KMS-11 (cell line): ENCODE measurements around the gene KCNAB1.

Source experiments
- H2AFZ ChIP-seq: fragments of 200-600 bp; sonication (generic); 2 replicates; pipeline ENCODE4 v1.6.1; 2016; ENCODE audit warnings: antibody characterized with exemption, mixed run types, low read depth
- H3K27ac ChIP-seq: fragments of 200-600 bp; sonication (generic); 2 replicates; pipeline ENCODE4 v1.6.1; 2016; ENCODE audit warnings: mild to moderate bottlenecking, mixed run types
- H3K27me3 ChIP-seq: fragments of 200-600 bp; sonication (generic); 2 replicates; pipeline ENCODE4 v1.6.1; 2017; ENCODE audit warnings: mild to moderate bottlenecking, low read depth, mixed run types, moderate library complexity; ENCODE audit not compliant: insufficient read depth
- H3K36me3 ChIP-seq: fragments of 200-600 bp; sonication (generic); 2 replicates; pipeline ENCODE4 v1.6.1; 2017; ENCODE audit warnings: mild to moderate bottlenecking, mixed run types; ENCODE audit not compliant: insufficient read depth
- H3K4me1 ChIP-seq: fragments of 200-600 bp; sonication (generic); 2 replicates; pipeline ENCODE4 v1.6.1; 2016; ENCODE audit warnings: mild to moderate bottlenecking, low read depth, mixed run types; ENCODE audit not compliant: poor library complexity, severe bottlenecking
- H3K4me2 ChIP-seq: fragments of 200-600 bp; sonication (generic); 2 replicates; pipeline ENCODE4 v1.7.0; 2016; ENCODE audit warnings: mild to moderate bottlenecking, mixed run types
- H3K4me3 ChIP-seq: fragments of 200-600 bp; sonication (generic); IDR thresholded peaks from 2 replicates; pipeline ENCODE4 v1.6.1; 2017; ENCODE audit warnings: low read depth, low read length, mixed read lengths; ENCODE audit not compliant: insufficient read depth
- H3K79me2 ChIP-seq: fragments of 200-600 bp; sonication (generic); 2 replicates; pipeline ENCODE4 v1.6.1; 2016; ENCODE audit warnings: low read depth, mixed run types; ENCODE audit not compliant: insufficient read depth
- H3K9ac ChIP-seq: fragments of 200-600 bp; sonication (generic); 2 replicates; pipeline ENCODE4 v1.6.1; 2016; ENCODE audit warnings: mild to moderate bottlenecking, mixed run types
- H4K20me1 ChIP-seq: fragments of 200-600 bp; sonication (generic); 2 replicates; pipeline ENCODE4 v1.6.1; 2016; ENCODE audit warnings: mild to moderate bottlenecking, mixed run types; ENCODE audit not compliant: insufficient read depth
- TF ChIP-seq, protein P1 (sequence below): fragments of 200-600 bp; sonication (generic); conservative IDR thresholded peaks from 2 replicates; pipeline ENCODE4 v1.6.1; 2017; ENCODE audit warnings: low read depth, mild to moderate bottlenecking, antibody characterized with exemption, low read length, moderate library complexity, mixed read lengths

The KCNAB1 gene

DNA sequence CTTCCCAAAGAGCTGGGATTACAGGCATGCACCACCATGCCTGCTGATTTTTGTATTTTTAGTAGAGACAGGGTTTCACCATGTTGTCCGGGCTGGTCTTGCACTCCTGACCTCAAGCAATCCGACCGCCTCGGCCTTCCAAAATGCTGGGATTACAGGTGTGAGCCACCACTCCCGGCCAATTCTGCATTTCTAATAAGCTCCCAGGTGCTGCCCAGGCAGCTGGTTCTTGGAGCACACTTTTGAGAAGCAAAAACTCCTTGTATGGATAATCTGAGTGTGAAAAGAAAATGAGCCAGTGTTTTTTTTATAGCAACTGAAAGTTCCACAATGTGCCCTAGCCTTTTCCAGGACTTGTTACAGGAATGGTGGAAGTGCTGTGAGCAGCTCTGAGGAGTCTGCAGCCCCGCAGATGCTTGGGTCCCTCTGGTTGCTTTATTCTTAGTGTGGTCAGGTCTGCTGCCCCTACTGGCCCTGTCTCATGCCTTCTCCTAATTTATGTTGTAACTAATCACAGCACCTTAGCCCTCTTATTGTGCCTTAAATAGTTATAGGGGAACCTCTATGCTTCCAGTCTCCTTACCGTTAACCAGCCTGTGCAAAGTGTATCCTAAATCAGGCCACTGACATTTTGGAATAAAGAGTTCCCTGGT, 13.5 kb upstream of the KCNAB1 start:
- no peaks in the 10 kb centered on the region for H3K27me3 ChIP-seq
- no peak overlapping the region for H3K4me3 ChIP-seq
- TF ChIP-seq, protein P1, sequence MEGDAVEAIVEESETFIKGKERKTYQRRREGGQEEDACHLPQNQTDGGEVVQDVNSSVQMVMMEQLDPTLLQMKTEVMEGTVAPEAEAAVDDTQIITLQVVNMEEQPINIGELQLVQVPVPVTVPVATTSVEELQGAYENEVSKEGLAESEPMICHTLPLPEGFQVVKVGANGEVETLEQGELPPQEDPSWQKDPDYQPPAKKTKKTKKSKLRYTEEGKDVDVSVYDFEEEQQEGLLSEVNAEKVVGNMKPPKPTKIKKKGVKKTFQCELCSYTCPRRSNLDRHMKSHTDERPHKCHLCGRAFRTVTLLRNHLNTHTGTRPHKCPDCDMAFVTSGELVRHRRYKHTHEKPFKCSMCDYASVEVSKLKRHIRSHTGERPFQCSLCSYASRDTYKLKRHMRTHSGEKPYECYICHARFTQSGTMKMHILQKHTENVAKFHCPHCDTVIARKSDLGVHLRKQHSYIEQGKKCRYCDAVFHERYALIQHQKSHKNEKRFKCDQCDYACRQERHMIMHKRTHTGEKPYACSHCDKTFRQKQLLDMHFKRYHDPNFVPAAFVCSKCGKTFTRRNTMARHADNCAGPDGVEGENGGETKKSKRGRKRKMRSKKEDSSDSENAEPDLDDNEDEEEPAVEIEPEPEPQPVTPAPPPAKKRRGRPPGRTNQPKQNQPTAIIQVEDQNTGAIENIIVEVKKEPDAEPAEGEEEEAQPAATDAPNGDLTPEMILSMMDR: no peak

DNA sequence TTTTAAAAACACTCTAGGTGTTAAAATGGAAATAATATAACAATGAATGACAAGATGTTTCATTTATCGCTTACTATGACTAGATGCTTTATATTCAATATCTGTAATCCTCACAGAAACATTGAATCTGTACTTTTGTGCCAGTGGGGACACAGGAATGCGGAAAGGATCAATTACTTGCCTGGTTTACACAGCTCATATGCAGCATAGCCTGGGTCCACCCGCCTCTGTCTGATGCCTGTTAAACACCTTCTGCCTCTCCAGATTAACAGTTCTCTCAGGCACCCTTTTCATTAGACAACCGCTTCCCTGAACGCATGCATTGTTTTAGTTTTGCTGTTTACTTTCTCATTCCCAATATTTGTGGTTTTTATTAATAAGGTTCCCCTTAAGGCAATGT, 12.9 kb upstream of the KCNAB1 start:
- Histone ChIP-seq H3K4me2 (no peak overlapping the region), H3K4me1 (no peaks in the 10 kb centered on the region), H2AFZ (no peak overlapping the region), H3K36me3 (no peaks in the 10 kb centered on the region), H3K4me3 (no peak overlapping the region), H3K9ac (no peak overlapping the region), H3K27me3 (no peaks in the 10 kb centered on the region), H4K20me1 (no peaks in the 10 kb centered on the region), H3K27ac (no peak overlapping the region), H3K79me2 (no peaks in the 10 kb centered on the region)
- TF ChIP-seq, protein P1: no peak

More for the DNA sequence above, 13.5 kb upstream of the KCNAB1 start:
- Histone ChIP-seq H2AFZ (no peak overlapping the region), H3K36me3 (no peaks in the 10 kb centered on the region), H4K20me1 (no peaks in the 10 kb centered on the region), H3K9ac (no peak overlapping the region), H3K79me2 (no peaks in the 10 kb centered on the region), H3K4me1 (no peaks in the 10 kb centered on the region), H3K4me2 (no peak overlapping the region), H3K27ac (no peak overlapping the region)

DNA sequence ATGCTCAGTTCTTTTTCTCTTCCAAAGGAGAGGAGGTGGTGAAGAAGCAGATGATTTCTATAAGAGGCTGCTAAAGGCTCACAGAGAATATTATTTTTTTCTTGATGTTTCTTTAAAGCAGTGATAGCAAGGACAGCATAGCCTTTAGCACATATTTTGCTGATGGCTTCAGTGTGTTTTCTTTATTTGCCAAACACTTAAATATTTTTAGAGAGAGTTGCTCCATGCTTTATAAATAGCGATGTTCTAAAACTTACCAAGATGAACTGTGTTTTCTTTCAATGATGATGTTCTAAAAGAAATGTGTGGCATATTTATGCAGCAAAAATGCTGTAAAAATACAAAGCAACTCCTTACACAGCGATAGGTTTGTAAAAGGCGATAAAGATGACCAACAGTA, 11.8 kb upstream of the KCNAB1 start:
- H3K4me2 ChIP-seq: no peak overlapping the region
- TF ChIP-seq, protein P1: no peak
- H2AFZ ChIP-seq: no peak overlapping the region
- H3K27ac ChIP-seq: no peak overlapping the region
- H3K4me3 ChIP-seq: no peak overlapping the region
- no peak overlapping the region for H3K9ac ChIP-seq
- H3K79me2 ChIP-seq: no peaks in the 10 kb centered on the region
- H3K27me3 ChIP-seq: no peaks in the 10 kb centered on the region
- no peaks in the 10 kb centered on the region for H3K36me3 ChIP-seq
- no peaks in the 10 kb centered on the region for H4K20me1 ChIP-seq
- no peaks in the 10 kb centered on the region for H3K4me1 ChIP-seq

DNA sequence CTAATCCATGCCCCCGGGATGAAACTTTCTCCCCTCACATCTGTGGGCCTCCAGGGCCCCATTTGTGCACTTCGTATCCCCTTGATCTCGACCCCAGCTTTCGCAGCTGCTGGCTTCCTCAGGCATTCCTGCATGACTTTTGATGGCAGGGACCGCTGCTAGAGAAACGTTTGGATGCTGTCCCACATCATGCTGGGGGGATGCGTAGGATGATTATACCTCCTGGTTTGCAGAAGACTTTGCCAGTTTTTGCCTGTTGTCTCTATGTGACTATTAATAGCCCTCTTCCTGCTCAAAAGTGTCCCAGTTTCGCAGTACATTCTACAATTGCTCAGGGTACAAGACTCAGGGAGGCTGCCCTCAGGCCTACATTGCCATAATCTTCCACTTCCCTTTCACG, 10.4 kb upstream of the KCNAB1 start:
- Histone ChIP-seq H3K36me3 (no peaks in the 10 kb centered on the region), H2AFZ (no peak overlapping the region), H3K4me1 (no peaks in the 10 kb centered on the region), H3K4me2 (no peak overlapping the region), H3K27ac (no peak overlapping the region), H3K4me3 (no peak overlapping the region), H3K79me2 (no peaks in the 10 kb centered on the region), H3K27me3 (no peaks in the 10 kb centered on the region), H4K20me1 (no peaks in the 10 kb centered on the region), H3K9ac (no peak overlapping the region)
- TF ChIP-seq, protein P1: no peak
